H54 (cell line): ENCODE results near the gene TMEM178B.

ENCODE experiments used
- DNase-seq: peaks from one replicate; pipeline ENCODE4 v3.0.0; 2011; ENCODE audit warnings: low spot score, mixed read lengths; ENCODE audit not compliant: insufficient read length
- FAIRE-seq: peaks from 3 replicates; lab custom pipeline; 2011; peaks lifted over from hg19 to GRCh38; lab: Jason Lieb, UNC
- POLR2A ChIP-seq: IDR thresholded peaks from 2 replicates; pipeline ENCODE4 v1.6.1; 2011; ENCODE audit warnings: low read depth, mild to moderate bottlenecking, low read length

Gene TMEM178B

GRCh38 chr7:141198194-141198958 is 124.5 kb downstream of the TMEM178B start:
- FAIRE-seq (no peak), DNase-seq (peak; percentile 41)
- TF ChIP-seq POLR2A: no peak

GRCh38 chr7:141200191-141201108 is 126.6 kb downstream of the TMEM178B start:
- FAIRE-seq (no peak), DNase-seq (no peak)
- TF ChIP-seq POLR2A: no peak

GRCh38 chr7:141201145-141201885 is 127.5 kb downstream of the TMEM178B start:
- no peak for TF ChIP-seq POLR2A
- FAIRE-seq (no peak), DNase-seq (no peak)

- DNase-seq (no peak), FAIRE-seq (no peak)
- TF ChIP-seq POLR2A: no peak
Measured at GRCh38 chr7:141202535-141202934, 128.7 kb downstream of the TMEM178B start.

- no peak for TF ChIP-seq POLR2A
Measured at GRCh38 chr7:141203177-141203576, 129.3 kb downstream of the TMEM178B start.

GRCh38 chr7:141203586-141203985 is 129.7 kb downstream of the TMEM178B start:
- FAIRE-seq (no peak), DNase-seq (no peak)
- no peak for TF ChIP-seq POLR2A

More at GRCh38 chr7:141203177-141203576, 129.3 kb downstream of the TMEM178B start:
- FAIRE-seq: no peak
- DNase-seq: no peak

- FAIRE-seq (no peak), DNase-seq (no peak)
- no peak for TF ChIP-seq POLR2A
Measured at GRCh38 chr7:141207661-141208060, 133.8 kb downstream of the TMEM178B start.

- no peak for TF ChIP-seq POLR2A
- FAIRE-seq (no peak), DNase-seq (no peak)
Measured at GRCh38 chr7:141208539-141208938, 134.7 kb downstream of the TMEM178B start.

- no peak for FAIRE-seq
- no peak for DNase-seq
- TF ChIP-seq POLR2A: no peak
Measured at GRCh38 chr7:141209454-141209853, 135.6 kb downstream of the TMEM178B start.

GRCh38 chr7:141210862-141211261 is 137.0 kb downstream of the TMEM178B start:
- no peak for FAIRE-seq
- no peak for TF ChIP-seq POLR2A
- DNase-seq: no peak

- FAIRE-seq (no peak), DNase-seq (no peak)
- no peak for TF ChIP-seq POLR2A
Measured at GRCh38 chr7:141213226-141213625, 139.4 kb downstream of the TMEM178B start.

GRCh38 chr7:141217938-141218337 is 144.1 kb downstream of the TMEM178B start:
- DNase-seq (no peak), FAIRE-seq (no peak)
- TF ChIP-seq POLR2A: no peak

- DNase-seq (no peak), FAIRE-seq (no peak)
- TF ChIP-seq POLR2A: no peak
Measured at GRCh38 chr7:141218941-141219340, 145.1 kb downstream of the TMEM178B start.
